H7 (cell line): ENCODE measurements around the gene ST6GALNAC2. TPM values are rescaled to one million over a fixed set of nuclear protein-coding genes. Genes with fewer than 3 reads are reported as not detected.

ENCODE experiments used
- DNase-seq: peaks from one replicate; pipeline ENCODE4 v3.0.0; 2012
- H3K27me3 ChIP-seq: 2 replicates; pipeline ENCODE4 v1.6.0; 2011; ENCODE audit warnings: mild to moderate bottlenecking, low read length; ENCODE audit not compliant: control insufficient read depth, insufficient read depth
- H3K36me3 ChIP-seq: replicated peaks from 2 replicates; pipeline ENCODE4 v1.5.1; 2011; ENCODE audit warnings: low read length; ENCODE audit not compliant: control insufficient read depth, insufficient read depth
- H3K4me3 ChIP-seq: 2 replicates; pipeline ENCODE4 v1.5.1; 2011; ENCODE audit warnings: low read depth, mild to moderate bottlenecking, control low read depth, low read length, moderate library complexity; ENCODE audit not compliant: insufficient read depth
- total RNA-seq: library from RNA; depleted of rRNA; stranded (reverse); fragments of >200 nt; shearing (Covaris generic); gene quantifications from 2 replicates; pipeline ENCODE4 v1.2.3, GENCODE V29; 2014

Gene ST6GALNAC2
- total RNA-seq, 1 experiment from 2014 or later: 2.4 TPM

DNA sequence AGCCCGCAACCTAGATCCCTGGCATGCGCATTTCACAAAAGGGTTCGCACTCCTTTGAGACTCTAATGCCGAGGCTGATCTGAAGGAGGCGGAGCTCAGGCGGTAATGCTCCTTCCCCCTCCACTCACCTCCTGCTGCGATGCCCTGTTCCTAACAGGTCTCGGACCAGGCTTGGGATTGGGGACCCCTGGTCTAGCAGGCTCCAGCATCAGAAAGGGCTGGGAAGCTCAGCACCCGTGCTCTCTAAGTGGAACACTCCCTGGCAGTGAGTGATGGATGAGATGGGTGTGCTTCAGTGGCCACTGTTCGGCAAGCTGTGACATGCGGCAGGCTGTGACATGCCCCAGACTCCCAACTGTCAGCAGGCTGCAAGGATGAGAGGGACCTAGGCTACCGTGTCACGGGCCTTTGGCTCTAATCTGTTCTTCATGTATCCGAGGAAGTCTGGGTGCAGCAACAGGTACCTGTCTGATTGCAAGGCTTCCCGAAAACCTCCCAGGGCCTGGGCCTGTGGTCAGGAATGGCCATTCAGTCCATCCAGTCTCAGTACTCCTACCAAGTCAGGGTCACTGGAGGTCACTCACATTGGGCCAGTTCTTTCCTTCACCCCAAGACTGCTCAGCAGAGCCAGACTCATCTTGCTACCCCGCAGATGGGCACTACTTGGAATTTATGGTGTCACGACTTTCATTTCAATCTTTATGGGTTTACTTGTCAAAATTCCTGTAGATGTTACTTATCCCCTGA lies 1.3 kb upstream of the ST6GALNAC2 start:
- H3K27me3 ChIP-seq: peaks cover 46% of the 10 kb centered on the region
- DNase-seq: peak; percentile 41
- H3K4me3 ChIP-seq: no peak overlapping the region
- H3K36me3 ChIP-seq: no peaks in the 10 kb centered on the region

GRCh38 chr17:76585033-76585648 lies 519 bp downstream of the ST6GALNAC2 start:
- Histone ChIP-seq H3K4me3 (peak overlapping the region; percentile 59), H3K27me3 (peaks cover 49% of the 10 kb centered on the region), H3K36me3 (no peaks in the 10 kb centered on the region)
- DNase-seq: peak; percentile 84

DNA sequence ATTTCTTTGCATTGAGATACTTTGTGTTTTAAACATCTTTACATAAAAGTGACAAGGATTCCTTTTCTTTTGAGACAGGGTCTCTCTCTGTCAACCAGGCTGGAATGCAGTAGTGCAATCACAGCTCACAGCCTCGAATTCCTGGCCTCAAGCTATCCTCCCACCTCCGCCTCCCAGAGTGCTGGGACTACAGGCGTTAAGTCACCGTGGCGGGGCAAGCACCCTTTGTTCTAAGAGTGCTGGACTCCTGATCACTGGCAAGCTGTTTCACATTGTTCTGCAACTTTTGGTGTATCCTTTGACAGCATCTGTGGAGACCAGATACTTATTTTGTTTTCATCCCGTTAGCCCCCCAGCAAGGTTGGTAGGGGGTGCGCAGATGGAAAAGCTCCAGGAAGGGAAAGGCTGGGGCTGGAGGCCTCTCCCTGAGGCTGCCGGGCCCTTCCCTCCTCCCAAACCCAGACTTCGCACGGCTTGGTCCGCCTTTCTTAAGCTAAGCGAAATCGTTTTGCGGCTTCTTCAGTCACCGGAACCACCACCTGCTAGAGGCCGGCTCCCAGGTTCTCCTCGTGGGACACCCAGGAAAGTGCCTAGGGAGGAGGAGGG lies 1.1 kb downstream of the ST6GALNAC2 start:
- peak overlapping the region; percentile 59 for H3K4me3 ChIP-seq
- DNase-seq: no peak
- H3K27me3 ChIP-seq: peaks cover 49% of the 10 kb centered on the region
- H3K36me3 ChIP-seq: no peaks in the 10 kb centered on the region

- Histone ChIP-seq H3K36me3 (no peaks in the 10 kb centered on the region), H3K4me3 (no peak overlapping the region), H3K27me3 (peaks cover 42% of the 10 kb centered on the region)
- no peak for DNase-seq
Observed at GRCh38 chr17:76582660-76583059, 3.0 kb downstream of the ST6GALNAC2 start.

DNA sequence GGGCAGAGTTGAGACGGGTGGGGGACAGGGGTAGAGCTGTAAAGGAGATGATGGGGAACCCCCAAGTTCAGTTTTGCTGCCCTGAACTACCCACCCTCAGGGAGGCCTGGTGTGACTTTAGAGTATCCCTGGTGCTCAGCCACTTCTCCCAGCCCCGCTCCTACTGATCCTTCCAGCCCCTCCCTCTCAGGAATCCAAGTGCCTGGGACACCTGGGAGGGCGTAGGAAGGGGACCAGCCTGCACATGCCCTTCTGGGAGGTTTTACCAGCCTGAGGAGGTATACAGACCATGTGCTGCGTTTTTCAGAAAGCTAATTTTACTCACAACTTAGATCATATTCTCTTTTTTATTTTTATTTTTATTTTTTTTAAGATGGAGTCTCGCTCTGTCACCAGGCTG lies 4.1 kb downstream of the ST6GALNAC2 start:
- no peaks in the 10 kb centered on the region for H3K36me3 ChIP-seq
- no peak for DNase-seq
- H3K27me3 ChIP-seq: peaks cover 33% of the 10 kb centered on the region
- no peak overlapping the region for H3K4me3 ChIP-seq

- H3K4me3 ChIP-seq: no peak overlapping the region
- no peaks in the 10 kb centered on the region for H3K36me3 ChIP-seq
- H3K27me3 ChIP-seq: peaks cover 11% of the 10 kb centered on the region
- no peak for DNase-seq
Observed at GRCh38 chr17:76579281-76579680, 6.4 kb downstream of the ST6GALNAC2 start.

GRCh38 chr17:76578376-76578775 lies 7.3 kb downstream of the ST6GALNAC2 start:
- Histone ChIP-seq H3K4me3 (no peak overlapping the region), H3K36me3 (no peaks in the 10 kb centered on the region), H3K27me3 (peaks cover 5% of the 10 kb centered on the region; the same call in 1 of the 2 replicates)
- no peak for DNase-seq

DNA sequence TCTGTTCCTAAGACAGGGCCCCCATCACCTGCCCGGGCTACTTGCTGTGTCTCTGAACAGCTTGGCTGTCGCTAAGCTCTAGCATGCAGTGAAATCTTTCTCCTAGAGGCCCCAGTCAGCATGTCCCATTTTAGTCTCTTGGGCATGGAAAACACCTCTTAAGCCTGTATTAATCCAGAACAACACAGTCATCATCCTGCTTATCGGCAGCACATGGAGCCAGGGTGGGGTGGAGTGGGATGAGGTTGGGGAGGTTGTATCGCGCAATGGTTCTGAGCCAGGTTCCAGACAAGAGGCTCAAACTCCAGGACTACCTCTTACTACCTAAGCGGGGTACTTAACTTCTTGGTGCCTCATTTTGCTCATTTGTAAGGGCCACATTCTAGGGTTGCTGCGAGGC lies 7.8 kb downstream of the ST6GALNAC2 start:
- peaks cover 5% of the 10 kb centered on the region; the same call in 1 of the 2 replicates for H3K27me3 ChIP-seq
- no peaks in the 10 kb centered on the region for H3K36me3 ChIP-seq
- no peak for DNase-seq
- H3K4me3 ChIP-seq: no peak overlapping the region

DNA sequence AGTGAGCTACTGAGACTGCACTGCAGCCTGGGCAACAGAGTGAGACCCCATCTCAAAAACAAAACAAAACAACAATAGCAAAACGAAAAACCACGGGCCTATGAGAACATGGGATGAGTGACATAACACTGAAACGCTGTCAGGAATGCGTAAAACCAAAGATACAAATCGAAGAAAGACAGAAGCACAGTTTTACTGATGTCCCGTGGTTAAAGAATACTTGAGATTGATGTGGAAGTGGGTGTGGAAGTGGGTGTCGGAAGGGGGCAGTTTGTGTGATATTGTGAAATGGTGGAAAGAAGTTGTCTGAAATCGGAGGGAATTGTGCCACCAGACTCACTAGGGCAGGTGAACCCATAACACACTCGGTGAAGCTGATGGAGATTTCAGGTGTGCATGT lies 9.5 kb downstream of the ST6GALNAC2 start:
- peaks cover 3% of the 10 kb centered on the region; the same call in 1 of the 2 replicates for H3K27me3 ChIP-seq

GRCh38 chr17:76575570-76575969 lies 10.1 kb downstream of the ST6GALNAC2 start:
- DNase-seq: no peak

More for the DNA sequence above, 9.5 kb downstream of the ST6GALNAC2 start:
- H3K4me3 ChIP-seq: no peak overlapping the region
- no peak for DNase-seq
- no peaks in the 10 kb centered on the region for H3K36me3 ChIP-seq

GRCh38 chr17:76574166-76574565 lies 11.5 kb downstream of the ST6GALNAC2 start:
- no peak overlapping the region for H3K4me3 ChIP-seq
- H3K36me3 ChIP-seq: no peaks in the 10 kb centered on the region
- no peaks in the 10 kb centered on the region for H3K27me3 ChIP-seq
- DNase-seq: no peak

More at GRCh38 chr17:76575570-76575969, 10.1 kb downstream of the ST6GALNAC2 start:
- no peak overlapping the region for H3K4me3 ChIP-seq
- no peaks in the 10 kb centered on the region for H3K27me3 ChIP-seq
- no peaks in the 10 kb centered on the region for H3K36me3 ChIP-seq

DNA sequence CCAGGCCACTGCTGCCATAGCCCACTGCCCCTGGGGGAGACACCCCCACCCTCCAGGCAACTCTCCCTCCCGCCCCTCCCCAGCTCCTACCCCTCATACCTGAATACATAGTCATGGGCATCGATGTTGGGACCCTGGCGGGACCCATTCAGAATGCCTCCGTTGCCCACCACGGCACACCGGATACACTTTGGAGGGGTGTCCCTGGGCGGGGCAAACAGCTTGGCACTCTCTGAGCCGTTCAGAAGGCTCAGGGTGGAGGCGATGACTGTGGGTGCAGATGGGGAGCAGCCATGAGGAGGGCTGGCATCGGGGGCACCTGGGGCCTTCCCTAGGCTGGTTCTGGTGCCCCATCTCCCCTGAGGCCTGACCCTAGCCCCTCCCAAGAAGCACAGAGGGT lies 12.6 kb downstream of the ST6GALNAC2 start:
- no peak for DNase-seq
- Histone ChIP-seq H3K36me3 (no peaks in the 10 kb centered on the region), H3K27me3 (no peaks in the 10 kb centered on the region), H3K4me3 (no peak overlapping the region)

- no peak for DNase-seq
- Histone ChIP-seq H3K36me3 (no peaks in the 10 kb centered on the region), H3K27me3 (no peaks in the 10 kb centered on the region), H3K4me3 (no peak overlapping the region)
Observed at GRCh38 chr17:76572201-76572910, 13.3 kb downstream of the ST6GALNAC2 start.

- DNase-seq: no peak
- H3K27me3 ChIP-seq: no peaks in the 10 kb centered on the region
- no peak overlapping the region for H3K4me3 ChIP-seq
- H3K36me3 ChIP-seq: no peaks in the 10 kb centered on the region; the same call in 1 of the 2 replicates
Observed at GRCh38 chr17:76570877-76571471, 14.7 kb downstream of the ST6GALNAC2 start.
